Gastroesophageal sphincter (tissue), 4 donors: Measurements from ENCODE around the gene OGA. TPM values are rescaled to one million over a fixed set of nuclear protein-coding genes. Genes with fewer than 3 reads are reported as not detected.

Experiments
- ATAC-seq: fragments of 150-250 bp; one replicate; pipeline ENCODE4 v1.9.1; 2016; ENCODE audit warnings: mild to moderate bottlenecking, moderate library complexity
- H3K27ac ChIP-seq, 4 donors: fragments of 200-600 bp; sonication (generic) in 3 of 4; 1 replicate in 3 of 4; 2 replicates in 1 of 4; pipeline ENCODE4 v1.5.1; 2016 to 2019
- H3K27me3 ChIP-seq: fragments of 200-600 bp; sonication (generic); one replicate; pipeline ENCODE4 v1.5.1; 2019
- H3K36me3 ChIP-seq, 2 donors: fragments of 200-600 bp; sonication (generic); one replicate each; pipeline ENCODE4 v1.5.1; 2019; ENCODE audit warnings: control low read depth in 1 of 2
- H3K4me1 ChIP-seq, 3 donors: fragments of 200-600 bp; sonication (generic); 1 replicate in 2 of 3; 2 replicates in 1 of 3; pipeline ENCODE4 v1.5.1; 2016 to 2019; ENCODE audit warnings: control low read depth in 2 of 3
- H3K4me3 ChIP-seq, 2 donors: fragments of 200-600 bp; sonication (generic); one replicate each; pipeline ENCODE4 v1.5.1; 2019; ENCODE audit warnings: mild to moderate bottlenecking in 1 of 2, moderate library complexity in 1 of 2
- H3K9me3 ChIP-seq, 3 donors: fragments of 200-600 bp; sonication (generic); one replicate each; pipeline ENCODE4 v1.5.1; 2017 to 2019; ENCODE audit warnings: control low read depth in 2 of 3
- CTCF ChIP-seq, 4 experiments: fragments of 200-600 bp in 2 of 4; fragments of 450-650 bp in 2 of 4; sonication (generic) in 1 of 4; IDR thresholded peaks; one replicate each; pipeline ENCODE4 v1.5.1; 2017 to 2019; ENCODE audit warnings: antibody characterized with exemption in 4 of 4, mild to moderate bottlenecking in 2 of 4, moderate library complexity in 2 of 4
- EP300 ChIP-seq: sonication (generic); formaldehyde crosslinking; IDR thresholded peaks from one replicate; pipeline ENCODE4 v1.6.1; 2017; ENCODE audit warnings: antibody characterized with exemption, mild to moderate bottlenecking
- POLR2A ChIP-seq, 2 donors: fragments of 450-650 bp; IDR thresholded peaks; one replicate each; pipeline ENCODE4 v1.6.1; 2017; ENCODE audit warnings: antibody characterized with exemption in 2 of 2, mild to moderate bottlenecking in 2 of 2, moderate library complexity in 1 of 2
- POLR2AphosphoS5 ChIP-seq: sonication (generic); formaldehyde crosslinking; IDR thresholded peaks from one replicate; pipeline ENCODE4 v1.6.1; 2017; ENCODE audit warnings: antibody characterized with exemption
- WGBS, 2 donors: methylation state at CpG; one replicate each; pipeline ENCODE4 v1.1.5; 2018; ENCODE audit warnings: low coverage in 1 of 2; 5-methylcytosine and 5-hydroxymethylcytosine counted together
- total RNA-seq, 4 donors: library from RNA; depleted of rRNA; stranded (reverse); fragments of >200 nt; gene quantifications; one replicate each; pipeline ENCODE4 v1.1.0, GENCODE V29; 2016

The OGA gene
- total RNA-seq, 4 donors from 2014 or later = 92.5 to 163 (median 115) TPM

- no peak for ATAC-seq
- 93 to 100% methylated on average over 2 to 3 of the region's 3 CpGs for WGBS, 2 donors
- H3K4me3 ChIP-seq = no peak overlapping the region
- H3K9me3 ChIP-seq = no peaks in the 10 kb centered on the region
- H3K4me1 ChIP-seq = peaks cover 2 to 79% (median 37%) of the 10 kb centered on the region in 3 donors
- peaks cover 75% of the 10 kb centered on the region for H3K27me3 ChIP-seq
- no peak for TF ChIP-seq POLR2A (IDR thresholded peaks at IDR 0.05)
- no peak for TF ChIP-seq CTCF (IDR thresholded peaks at IDR 0.05)
- TF ChIP-seq EP300 = no peak
- TF ChIP-seq POLR2AphosphoS5 = no peak
- H3K27ac ChIP-seq = no peak overlapping the region
- H3K36me3 ChIP-seq = no peaks in the 10 kb centered on the region
These were observed 40.6 kb downstream of the OGA start for GRCh38 chr10:101777619-101778145.

- H3K4me1 ChIP-seq = peaks cover 2 to 65% (median 31%) of the 10 kb centered on the region in 3 donors
These were observed 42.0 kb downstream of the OGA start for GRCh38 chr10:101776161-101776817.

GRCh38 chr10:101775273-101776160 is 42.7 kb downstream of the OGA start, which contains the start of gene FGF8:
TSS of gene FGF8 (minus strand) at chr10:101776114. CDS start at chr10:101775900, 214 bp downstream.
- no peak for TF ChIP-seq EP300
- no peak for TF ChIP-seq POLR2AphosphoS5
- no peak for TF ChIP-seq CTCF (IDR thresholded peaks at IDR 0.05)
- TF ChIP-seq POLR2A (IDR thresholded peaks at IDR 0.05) = no peak
- no peak within 1 kb of the TSS for H3K27ac ChIP-seq
- peaks cover 97% of the 10 kb centered on the region for H3K27me3 ChIP-seq
- peaks cover 2 to 57% (median 31%) of the 10 kb centered on the region in 3 donors for H3K4me1 ChIP-seq
- 0 to 3% methylated on average over 1 to 12 of the region's 98 CpGs for WGBS, 2 donors
- no peak for ATAC-seq
- peak within 1 kb of the TSS in 1 of 2 donors; percentile 46 for H3K4me3 ChIP-seq
- no peaks in the 10 kb centered on the region for H3K9me3 ChIP-seq
- no peaks in the 10 kb centered on the region for H3K36me3 ChIP-seq

More at GRCh38 chr10:101776161-101776817, 42.0 kb downstream of the OGA start:
- Histone ChIP-seq H3K27ac (no peak overlapping the region), H3K4me3 (peak overlapping the region in 1 of 2 donors; percentile 46), H3K27me3 (peaks cover 89% of the 10 kb centered on the region), H3K9me3 (no peaks in the 10 kb centered on the region), H3K36me3 (no peaks in the 10 kb centered on the region)
- 0% methylated on average over 1 of the region's 74 CpGs; no CpG with 5 or more reads in 1 of the 2 donors for WGBS, 2 donors
- TF ChIP-seq EP300 (no peak), CTCF (IDR thresholded peaks at IDR 0.05) (no peak), POLR2AphosphoS5 (no peak)
- ATAC-seq = no peak

- H3K4me3 ChIP-seq = peak overlapping the region in 1 of 2 donors; percentile 46
These were observed 43.5 kb downstream of the OGA start for GRCh38 chr10:101774589-101775272.

More at GRCh38 chr10:101774589-101775272, 43.5 kb downstream of the OGA start:
- H3K27me3 ChIP-seq = peaks cover 100% of the 10 kb centered on the region
- no peaks in the 10 kb centered on the region for H3K9me3 ChIP-seq
- TF ChIP-seq CTCF (IDR thresholded peaks at IDR 0.05) (no peak), POLR2AphosphoS5 (no peak), POLR2A (IDR thresholded peaks at IDR 0.05) (no peak), EP300 (no peak)
- H3K27ac ChIP-seq = no peak overlapping the region
- H3K4me1 ChIP-seq = peaks cover 2 to 49% (median 26%) of the 10 kb centered on the region in 3 donors
- no peak for ATAC-seq
- H3K36me3 ChIP-seq = no peaks in the 10 kb centered on the region
- WGBS, 2 donors = 7 to 30% methylated on average over 4 to 6 of the region's 32 CpGs
